ENCODE measurements around the gene ZNF784.

DNA sequence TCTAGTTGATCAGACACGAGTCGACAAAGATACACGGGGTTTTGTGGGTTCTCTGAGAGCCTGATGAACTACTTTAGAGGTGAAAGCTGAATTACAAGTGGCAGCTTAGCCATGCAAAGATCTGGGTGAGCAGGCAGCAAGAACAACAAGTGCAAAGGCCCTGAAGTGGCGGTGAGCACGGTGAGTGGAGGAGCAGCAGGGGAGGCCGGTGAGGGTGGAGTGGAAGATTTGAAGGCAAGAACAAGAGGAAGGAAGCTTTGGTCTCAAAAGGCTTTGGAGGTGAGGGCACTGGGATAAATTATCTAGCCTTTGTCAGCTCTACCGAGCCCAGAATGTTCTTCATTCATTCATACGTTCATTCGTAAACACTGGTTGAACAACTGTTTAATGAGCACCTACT is 17.5 kb downstream of the ZNF784 start:
- no peak for TF ChIP-seq CTCF (IDR thresholded peaks at IDR 0.05)
- no peak for TF ChIP-seq EP300 (IDR thresholded peaks at IDR 0.05)
- TF ChIP-seq POLR2A (IDR thresholded peaks at IDR 0.05) = no peak
- TF ChIP-seq POLR2AphosphoS5 (IDR thresholded peaks at IDR 0.05) = no peak
